ENCODE results near the gene SOX11.

SOX11 gene

GRCh38 chr2:5691221-5691984 lies 781 bp upstream of the SOX11 start:
- no peak for FAIRE-seq
- no peak for DNase-seq (ENCODE audit: low spot score)

DNA sequence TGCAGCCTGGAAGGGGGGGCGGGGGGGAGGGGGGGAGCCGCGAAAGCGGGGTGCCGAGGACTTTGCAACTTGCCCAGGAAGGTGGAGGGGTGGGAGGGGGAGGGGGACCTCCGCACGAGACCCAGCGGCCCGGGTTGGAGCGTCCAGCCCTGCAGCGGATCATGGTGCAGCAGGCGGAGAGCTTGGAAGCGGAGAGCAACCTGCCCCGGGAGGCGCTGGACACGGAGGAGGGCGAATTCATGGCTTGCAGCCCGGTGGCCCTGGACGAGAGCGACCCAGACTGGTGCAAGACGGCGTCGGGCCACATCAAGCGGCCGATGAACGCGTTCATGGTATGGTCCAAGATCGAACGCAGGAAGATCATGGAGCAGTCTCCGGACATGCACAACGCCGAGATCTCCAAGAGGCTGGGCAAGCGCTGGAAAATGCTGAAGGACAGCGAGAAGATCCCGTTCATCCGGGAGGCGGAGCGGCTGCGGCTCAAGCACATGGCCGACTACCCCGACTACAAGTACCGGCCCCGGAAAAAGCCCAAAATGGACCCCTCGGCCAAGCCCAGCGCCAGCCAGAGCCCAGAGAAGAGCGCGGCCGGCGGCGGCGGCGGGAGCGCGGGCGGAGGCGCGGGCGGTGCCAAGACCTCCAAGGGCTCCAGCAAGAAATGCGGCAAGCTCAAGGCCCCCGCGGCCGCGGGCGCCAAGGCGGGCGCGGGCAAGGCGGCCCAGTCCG lies 540 bp downstream of the SOX11 start:
- FAIRE-seq (no peak), DNase-seq (ENCODE audit: low spot score) (no peak)

- DNase-seq (ENCODE audit: low spot score) (no peak), FAIRE-seq (no peak)
These were observed 1.4 kb downstream of the SOX11 start for GRCh38 chr2:5693287-5694201.

DNA sequence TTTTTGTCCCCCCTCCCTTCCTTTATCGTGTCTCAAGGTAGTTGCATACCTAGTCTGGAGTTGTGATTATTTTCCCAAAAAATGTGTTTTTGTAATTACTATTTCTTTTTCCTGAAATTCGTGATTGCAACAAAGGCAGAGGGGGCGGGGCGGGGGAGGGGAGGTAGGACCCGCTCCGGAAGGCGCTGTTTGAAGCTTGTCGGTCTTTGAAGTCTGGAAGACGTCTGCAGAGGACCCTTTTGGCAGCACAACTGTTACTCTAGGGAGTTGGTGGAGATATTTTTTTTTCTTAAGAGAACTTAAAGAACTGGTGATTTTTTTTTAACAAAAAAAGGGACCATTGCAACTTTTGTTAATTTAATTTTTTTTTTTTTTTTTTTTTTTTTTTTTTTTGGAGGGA lies 2.1 kb downstream of the SOX11 start:
- DNase-seq (ENCODE audit: low spot score), result no peak
- no peak for FAIRE-seq

DNA sequence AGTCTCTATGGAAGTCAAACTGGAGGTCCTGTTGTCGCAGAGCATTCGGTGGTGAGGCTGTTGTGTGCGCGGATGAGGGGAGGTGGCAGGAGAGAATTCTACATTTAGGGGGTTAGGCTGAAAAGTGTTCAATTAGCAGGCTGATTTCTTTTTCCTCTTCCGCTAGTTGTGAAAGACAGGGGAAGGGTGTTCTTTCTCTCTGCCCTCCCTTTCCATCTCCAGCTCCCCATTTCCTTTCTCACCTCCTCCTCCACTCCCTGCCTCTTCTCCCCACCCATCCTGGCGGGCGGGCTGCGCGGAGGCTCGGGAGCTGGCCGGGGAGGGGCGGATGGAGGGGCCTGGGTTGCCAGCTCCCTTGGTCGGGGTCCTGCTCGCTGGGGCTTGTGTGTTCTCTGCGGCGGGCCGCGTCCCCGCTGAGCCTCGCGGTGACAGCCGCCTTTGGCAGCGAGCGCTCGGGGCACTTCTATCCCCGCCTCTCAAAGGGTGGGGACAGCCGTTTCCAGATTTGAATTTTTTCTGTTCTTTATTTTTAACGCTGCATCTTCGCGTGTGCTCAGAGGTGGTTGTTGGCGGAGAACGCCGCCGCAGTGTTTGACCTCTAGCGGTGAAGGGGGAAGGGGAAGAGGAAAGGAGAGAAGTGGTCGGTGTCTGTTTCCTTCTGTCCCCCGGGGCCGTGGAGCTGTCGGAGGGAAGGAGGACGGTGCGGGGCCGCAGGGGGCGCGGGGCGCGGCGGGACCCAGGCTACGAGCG lies 3.6 kb downstream of the SOX11 start:
- peak; percentile 58 for DNase-seq (ENCODE audit: low spot score)
- no peak for FAIRE-seq

- DNase-seq (ENCODE audit: low spot score), result peak; percentile 44
These were observed 4.3 kb downstream of the SOX11 start for GRCh38 chr2:5696404-5696944.

DNA sequence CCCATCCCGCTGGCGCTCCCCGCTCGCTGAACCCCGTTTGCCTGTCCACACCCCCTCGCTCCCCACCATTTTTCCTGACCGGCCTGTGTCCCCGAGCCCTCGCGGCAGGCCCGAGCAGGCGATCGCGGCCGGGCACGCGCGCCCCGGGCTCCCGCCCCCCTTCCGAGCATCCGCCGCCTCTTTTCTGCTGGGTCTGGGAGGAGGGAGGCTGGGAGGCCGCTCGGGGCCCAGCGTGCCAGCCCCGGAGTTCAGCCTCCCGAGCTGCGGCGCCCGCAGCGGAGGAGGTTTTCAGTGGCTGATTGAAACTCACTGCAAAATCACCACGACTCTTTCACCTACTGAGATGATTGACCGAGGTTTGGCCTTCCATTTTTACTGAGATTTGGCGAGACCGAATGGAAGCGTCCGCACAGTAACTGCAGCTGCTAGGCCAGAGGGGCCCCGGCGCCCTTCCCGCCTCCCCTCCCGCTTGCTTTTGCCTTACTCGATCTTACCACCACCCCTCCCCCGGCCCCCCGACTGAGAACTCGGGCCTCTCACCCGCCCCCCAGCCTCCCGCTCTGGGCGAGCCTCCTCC lies 4.8 kb downstream of the SOX11 start:
- FAIRE-seq (no peak), DNase-seq (ENCODE audit: low spot score) (peak; percentile 61)

More at GRCh38 chr2:5696404-5696944, 4.3 kb downstream of the SOX11 start:
- no peak for FAIRE-seq

GRCh38 chr2:5697562-5697961 lies 5.4 kb downstream of the SOX11 start:
- FAIRE-seq, result no peak
- no peak for DNase-seq (ENCODE audit: low spot score)

DNA sequence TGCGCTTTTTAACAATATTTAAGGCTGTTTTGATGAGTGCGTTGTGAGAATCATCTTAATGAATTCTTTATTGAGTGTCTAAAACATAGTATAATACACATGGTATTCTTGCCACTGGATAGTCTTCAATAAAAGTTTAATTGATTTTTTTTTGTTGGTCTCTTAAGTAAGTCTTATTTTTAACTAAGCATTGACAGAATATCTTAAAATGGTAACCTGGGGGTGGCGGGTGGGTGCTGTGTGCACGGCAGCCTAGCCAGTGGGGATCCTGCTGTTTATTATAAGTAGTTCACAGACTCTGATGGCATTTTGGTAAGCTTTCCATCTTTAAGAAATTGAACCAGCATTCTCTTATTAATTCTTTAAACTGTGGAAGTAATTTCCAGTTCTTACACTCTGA lies 6.0 kb downstream of the SOX11 start:
- DNase-seq (ENCODE audit: low spot score) (no peak), FAIRE-seq (no peak)

DNA sequence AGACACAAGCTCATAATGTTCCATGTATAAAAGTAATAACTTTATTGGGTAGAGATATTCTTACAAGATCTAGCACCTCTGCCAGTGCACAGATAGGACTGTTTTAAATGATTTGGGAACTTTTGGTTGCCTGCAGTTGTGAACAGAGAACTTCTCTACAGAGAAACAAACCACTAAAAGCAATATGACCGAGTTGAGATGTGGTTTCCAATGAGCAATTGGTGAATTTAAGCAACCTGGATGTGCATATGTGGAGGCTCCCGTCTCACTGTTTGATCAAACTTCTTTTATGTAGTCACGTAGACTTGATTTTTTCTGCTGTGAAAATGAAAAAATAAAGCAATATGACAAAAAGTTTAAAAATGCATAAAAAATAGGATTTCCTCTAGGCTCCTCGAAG lies 7.8 kb downstream of the SOX11 start:
- FAIRE-seq, result no peak
- no peak for DNase-seq (ENCODE audit: low spot score)

- no peak for DNase-seq (ENCODE audit: low spot score)
- no peak for FAIRE-seq
These were observed 8.4 kb downstream of the SOX11 start for GRCh38 chr2:5700551-5700950.

DNA sequence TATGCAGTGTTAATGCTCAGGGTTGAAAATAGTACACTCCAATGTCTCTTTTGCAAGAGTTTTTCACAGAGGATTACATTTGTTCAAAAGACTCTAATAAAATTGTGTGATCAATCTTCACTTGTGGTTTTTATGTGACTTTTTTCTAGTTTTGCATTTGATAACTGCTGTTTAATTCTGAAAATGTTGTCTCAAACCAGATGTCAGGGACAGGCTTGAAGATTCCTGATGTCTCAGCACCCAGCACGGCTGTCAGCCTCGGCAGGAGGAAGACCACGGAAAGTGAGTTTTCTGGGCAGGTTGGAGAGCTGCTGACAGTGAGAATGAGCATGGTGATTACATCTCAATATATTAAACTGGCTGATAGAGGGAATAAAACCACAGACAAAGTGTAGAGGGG lies 9.1 kb downstream of the SOX11 start:
- DNase-seq (ENCODE audit: low spot score) (no peak), FAIRE-seq (no peak)

DNA sequence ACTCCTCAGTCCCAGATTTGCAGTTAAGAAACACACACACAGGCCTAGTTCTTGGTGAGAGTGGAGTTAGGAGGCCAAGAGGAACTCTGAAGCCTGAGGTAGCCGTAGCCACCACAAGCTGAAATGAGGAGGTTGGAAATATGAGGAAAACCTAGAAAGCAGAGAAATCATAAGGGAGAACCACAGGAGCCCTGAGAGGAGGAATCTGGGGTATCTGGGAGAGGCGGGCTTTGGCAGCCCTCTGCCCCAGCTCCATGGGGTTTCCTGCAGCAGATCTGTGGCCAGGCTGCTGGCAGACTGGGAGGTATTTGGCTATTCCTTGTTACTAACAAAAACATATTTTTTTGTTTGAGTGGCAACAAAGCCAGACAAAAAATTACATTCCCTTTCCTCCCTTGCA lies 11.0 kb downstream of the SOX11 start:
- no peak for DNase-seq (ENCODE audit: low spot score)
- no peak for FAIRE-seq

DNA sequence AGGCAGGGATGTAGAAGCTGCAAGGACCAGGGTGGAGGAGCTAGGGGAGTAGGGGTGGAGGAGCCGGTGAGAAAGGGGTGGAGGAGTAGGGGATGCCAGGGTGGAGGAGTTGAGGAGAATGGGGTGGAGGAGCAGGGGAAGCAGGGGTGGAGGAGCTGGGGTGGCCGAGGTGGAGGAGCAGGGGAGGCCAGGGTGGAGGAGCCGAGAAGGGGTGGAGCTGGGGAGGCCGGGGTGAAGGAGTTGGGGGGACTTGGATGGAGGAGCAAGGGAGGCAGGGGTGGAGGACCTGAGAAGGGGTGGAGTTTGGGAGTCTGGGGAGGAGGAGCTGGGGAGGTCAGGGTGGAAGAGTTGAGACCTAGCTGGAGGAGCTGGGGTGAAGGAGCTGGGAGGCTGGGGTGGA lies 13.3 kb downstream of the SOX11 start:
- no peak for DNase-seq (ENCODE audit: low spot score)
- FAIRE-seq, result no peak

DNA sequence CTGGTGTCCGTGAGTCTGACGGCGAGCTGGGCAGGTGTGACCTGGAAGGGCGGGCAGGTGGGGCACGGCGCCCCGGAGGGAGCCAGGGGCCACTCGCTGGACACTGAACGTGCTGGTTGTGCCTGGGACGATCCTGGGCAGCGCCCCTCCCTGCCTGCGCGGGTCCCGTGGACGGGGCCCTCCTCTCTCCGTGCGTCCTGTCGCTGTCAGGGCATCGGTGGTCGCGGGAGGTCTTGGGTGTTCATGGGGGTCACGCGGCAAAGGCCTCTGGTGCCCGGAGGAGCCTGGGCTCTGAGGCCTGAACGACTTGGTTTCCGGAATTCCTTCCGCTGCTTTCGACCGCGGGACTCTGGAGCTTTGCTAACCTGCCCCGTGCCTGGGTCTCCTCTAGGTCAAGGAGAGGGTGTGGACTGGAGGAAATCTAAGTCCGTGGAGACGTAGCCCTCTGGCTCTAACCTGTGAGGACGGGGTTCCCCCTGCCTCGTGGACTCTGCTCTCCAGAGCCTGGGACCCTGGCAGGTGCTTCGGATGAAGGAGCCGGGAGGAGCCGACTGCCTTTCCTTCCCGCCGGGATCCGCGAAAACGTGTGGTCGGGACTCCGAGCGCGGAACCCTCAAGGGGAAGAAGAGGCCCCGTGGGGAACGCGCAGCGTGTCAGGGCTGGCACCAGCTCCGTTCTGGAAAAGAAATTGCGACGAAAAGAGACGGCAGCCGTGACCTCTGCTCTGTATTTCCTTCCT lies 14.7 kb downstream of the SOX11 start:
- FAIRE-seq, result no peak
- DNase-seq (ENCODE audit: low spot score), result no peak

GRCh38 chr2:5710615-5711014 lies 18.4 kb downstream of the SOX11 start:
- FAIRE-seq (no peak), DNase-seq (ENCODE audit: low spot score) (no peak)

- no peak for FAIRE-seq
- no peak for DNase-seq (ENCODE audit: low spot score)
These were observed 20.9 kb downstream of the SOX11 start for GRCh38 chr2:5713101-5713500.

DNA sequence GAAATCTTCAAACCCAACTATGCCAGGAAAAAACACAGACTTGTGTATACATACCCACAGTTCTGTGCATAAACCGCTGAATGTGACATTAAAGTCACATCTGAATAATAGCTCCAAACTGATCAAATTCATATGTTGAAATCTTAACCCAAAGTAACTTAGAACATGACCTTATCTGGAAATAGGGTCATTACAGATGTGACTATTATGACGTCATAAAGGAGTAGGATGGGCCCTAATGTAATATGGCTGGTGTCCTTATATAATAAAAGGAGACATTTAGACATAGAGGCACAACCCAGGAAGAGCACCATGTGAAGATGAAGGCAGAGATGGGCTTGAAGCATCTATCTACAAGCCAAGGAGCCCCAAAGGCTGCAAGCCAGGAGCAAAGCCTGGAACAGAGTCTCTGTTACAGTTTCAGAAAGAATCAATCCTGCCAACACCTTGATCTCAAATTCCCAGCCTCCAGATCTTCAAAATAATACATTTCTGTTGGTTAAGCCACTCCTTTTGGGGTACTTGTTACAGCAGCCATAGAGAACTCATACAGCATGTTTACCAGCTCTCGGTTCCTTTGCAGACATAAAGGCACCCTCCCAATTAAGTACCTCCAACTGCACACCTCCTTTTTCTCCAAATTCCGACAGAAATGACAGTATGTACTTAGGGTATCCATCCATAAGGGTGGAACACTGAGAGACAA lies 27.6 kb downstream of the SOX11 start:
- FAIRE-seq (no peak), DNase-seq (ENCODE audit: low spot score) (no peak)

GRCh38 chr2:5720426-5720825 lies 28.2 kb downstream of the SOX11 start:
- FAIRE-seq, result no peak
- DNase-seq (ENCODE audit: low spot score), result peak; percentile 12

All from urothelium cell line (cell line).